ENCODE results near the gene CHST1. TPM values are rescaled to one million over a fixed set of nuclear protein-coding genes. Genes with fewer than 3 reads are reported as not detected.

Gene CHST1
- total RNA-seq, 1 donor from 2014 or later, result 2.6 TPM

- no peak overlapping the region for H2AFZ ChIP-seq (ENCODE audit: low read depth, low read length)
- no peaks in the 10 kb centered on the region for H3K36me3 ChIP-seq (ENCODE audit: insufficient read depth, low read length)
- H3K79me2 ChIP-seq (ENCODE audit: insufficient read depth, low read length), result no peaks in the 10 kb centered on the region
- H3K27me3 ChIP-seq (ENCODE audit: insufficient read depth, low read length), result no peaks in the 10 kb centered on the region
- DNase-seq (ENCODE audit: low read depth) (no peak), FAIRE-seq (no peak)
- no peak overlapping the region for H3K27ac Mint-ChIP-seq (ENCODE audit: unreplicated experiment)
- no peaks in the 10 kb centered on the region for H3K9me3 ChIP-seq (ENCODE audit: insufficient read depth, low read depth, low read length)
- H4K20me1 ChIP-seq (ENCODE audit: insufficient read depth, low read length), result no peaks in the 10 kb centered on the region
- H3K9ac ChIP-seq (ENCODE audit: low read length), result no peak overlapping the region
- H3K27me3 Mint-ChIP-seq (ENCODE audit: low read depth, unreplicated experiment), result peaks cover 63% of the 10 kb centered on the region
- no peak for TF ChIP-seq CTCF (IDR thresholded peaks at IDR 0.05; ENCODE audit: insufficient read depth, low read depth, low read length)
- TF ChIP-seq EZH2 (IDR thresholded peaks at IDR 0.05; ENCODE audit: insufficient read depth, low read length), result no peak
- H3K36me3 Mint-ChIP-seq (ENCODE audit: low read depth, unreplicated experiment), result peaks cover 2% of the 10 kb centered on the region
- no peak overlapping the region for H3K27ac ChIP-seq (ENCODE audit: low read depth, low read length)
- H3K4me2 ChIP-seq (ENCODE audit: low read length), result no peak overlapping the region
- no peak overlapping the region for H3K4me3 ChIP-seq (ENCODE audit: insufficient read depth, low read depth, low read length)
- no peaks in the 10 kb centered on the region for H3K4me1 ChIP-seq (ENCODE audit: insufficient read depth, low read length)
- no peak overlapping the region for H3K4me3 Mint-ChIP-seq (ENCODE audit: unreplicated experiment)
- H3K9me3 Mint-ChIP-seq (ENCODE audit: unreplicated experiment), result peaks cover 29% of the 10 kb centered on the region
- no peaks in the 10 kb centered on the region for H3K4me1 Mint-ChIP-seq (ENCODE audit: low read depth, unreplicated experiment)
Observed at GRCh38 chr11:45635907-45636306, 29.5 kb downstream of the CHST1 start.

GRCh38 chr11:45625611-45626010, 39.8 kb downstream of the CHST1 start:
- H2AFZ ChIP-seq (ENCODE audit: low read depth, low read length), result no peak overlapping the region
- DNase-seq (ENCODE audit: low read depth), result no peak
- H3K79me2 ChIP-seq (ENCODE audit: insufficient read depth, low read length), result no peaks in the 10 kb centered on the region
- Mint-ChIP-seq H3K4me3 (ENCODE audit: unreplicated experiment) (no peak overlapping the region), H3K9me3 (ENCODE audit: unreplicated experiment) (peaks cover 22% of the 10 kb centered on the region), H3K27ac (ENCODE audit: unreplicated experiment) (no peak overlapping the region), H3K4me1 (ENCODE audit: low read depth, unreplicated experiment) (no peaks in the 10 kb centered on the region), H3K27me3 (ENCODE audit: low read depth, unreplicated experiment) (peaks cover 71% of the 10 kb centered on the region), H3K36me3 (ENCODE audit: low read depth, unreplicated experiment) (no peaks in the 10 kb centered on the region)
- H3K9me3 ChIP-seq (ENCODE audit: insufficient read depth, low read depth, low read length), result no peaks in the 10 kb centered on the region
- H3K27ac ChIP-seq (ENCODE audit: low read depth, low read length), result no peak overlapping the region
- no peak overlapping the region for H3K4me3 ChIP-seq (ENCODE audit: insufficient read depth, low read depth, low read length)
- no peaks in the 10 kb centered on the region for H4K20me1 ChIP-seq (ENCODE audit: insufficient read depth, low read length)
- TF ChIP-seq CTCF (IDR thresholded peaks at IDR 0.05; ENCODE audit: insufficient read depth, low read depth, low read length), result no peak
- TF ChIP-seq EZH2 (IDR thresholded peaks at IDR 0.05; ENCODE audit: insufficient read depth, low read length), result no peak
- H3K36me3 ChIP-seq (ENCODE audit: insufficient read depth, low read length), result no peaks in the 10 kb centered on the region
- H3K4me2 ChIP-seq (ENCODE audit: low read length), result no peak overlapping the region
- H3K4me1 ChIP-seq (ENCODE audit: insufficient read depth, low read length), result no peaks in the 10 kb centered on the region
- H3K9ac ChIP-seq (ENCODE audit: low read length), result no peak overlapping the region
- FAIRE-seq, result no peak
- H3K27me3 ChIP-seq (ENCODE audit: insufficient read depth, low read length), result no peaks in the 10 kb centered on the region

GRCh38 chr11:45624095-45624494, 41.3 kb downstream of the CHST1 start:
- no peaks in the 10 kb centered on the region for H4K20me1 ChIP-seq (ENCODE audit: insufficient read depth, low read length)
- H3K79me2 ChIP-seq (ENCODE audit: insufficient read depth, low read length), result no peaks in the 10 kb centered on the region
- peaks cover 67% of the 10 kb centered on the region for H3K27me3 Mint-ChIP-seq (ENCODE audit: low read depth, unreplicated experiment)
- no peak overlapping the region for H3K27ac ChIP-seq (ENCODE audit: low read depth, low read length)
- no peak overlapping the region for H3K4me2 ChIP-seq (ENCODE audit: low read length)
- no peak overlapping the region for H2AFZ ChIP-seq (ENCODE audit: low read depth, low read length)
- H3K9me3 ChIP-seq (ENCODE audit: insufficient read depth, low read depth, low read length), result peaks cover 3% of the 10 kb centered on the region
- no peak for TF ChIP-seq CTCF (IDR thresholded peaks at IDR 0.05; ENCODE audit: insufficient read depth, low read depth, low read length)
- no peak for TF ChIP-seq EZH2 (IDR thresholded peaks at IDR 0.05; ENCODE audit: insufficient read depth, low read length)
- no peak for FAIRE-seq
- no peaks in the 10 kb centered on the region for H3K4me1 Mint-ChIP-seq (ENCODE audit: low read depth, unreplicated experiment)
- no peak overlapping the region for H3K9ac ChIP-seq (ENCODE audit: low read length)
- no peaks in the 10 kb centered on the region for H3K4me1 ChIP-seq (ENCODE audit: insufficient read depth, low read length)
- H3K27me3 ChIP-seq (ENCODE audit: insufficient read depth, low read length), result no peaks in the 10 kb centered on the region
- no peak for DNase-seq (ENCODE audit: low read depth)
- peaks cover 21% of the 10 kb centered on the region for H3K9me3 Mint-ChIP-seq (ENCODE audit: unreplicated experiment)
- no peak overlapping the region for H3K4me3 Mint-ChIP-seq (ENCODE audit: unreplicated experiment)
- no peak overlapping the region for H3K27ac Mint-ChIP-seq (ENCODE audit: unreplicated experiment)
- no peaks in the 10 kb centered on the region for H3K36me3 Mint-ChIP-seq (ENCODE audit: low read depth, unreplicated experiment)
- H3K4me3 ChIP-seq (ENCODE audit: insufficient read depth, low read depth, low read length), result no peak overlapping the region
- H3K36me3 ChIP-seq (ENCODE audit: insufficient read depth, low read length), result no peaks in the 10 kb centered on the region

Data from astrocyte (in vitro differentiated cells and primary cell).